IMR-90 (cell line): ENCODE measurements around the gene CCN5. TPM values are rescaled to one million over a fixed set of nuclear protein-coding genes. Genes with fewer than 3 reads are reported as not detected.

Experiments used
- ATAC-seq: fragments of 200-7000 bp; cut with Tn5 transposase; 2 replicates; pipeline ENCODE4 v1.9.1; 2020; ENCODE audit warnings: low read depth, mild to moderate bottlenecking, moderate library complexity
- BruUV-seq: library from RNA; stranded (reverse); fragments of 400-500 nt; replicated peaks from 2 replicates; lab custom pipeline; 2021; lab: Mats Ljungman, UMichigan
- CTCF ChIA-PET: fragments of 300-600 bp; formaldehyde crosslinking; extraction: SDS; loops from one replicate; lab custom pipeline; 2021; ENCODE audit warnings: antibody characterized with exemption; lab: Yijun Ruan, JAX
- POLR2A ChIA-PET: fragments of 300-600 bp; sonication (Branson Sonifier 250); formaldehyde crosslinking; loops from one replicate; lab custom pipeline; 2022; ENCODE audit warnings: antibody characterized with exemption; ENCODE audit not compliant: unreplicated experiment; lab: Charles Lee
- DNase-seq: peaks from one replicate; pipeline ENCODE4 v3.0.0; 2013
- H2AFZ ChIP-seq: replicated peaks from 2 replicates; pipeline ENCODE3; 2013; ENCODE audit warnings: low read length, mild to moderate bottlenecking; ENCODE audit not compliant: poor library complexity
- H2AK5ac ChIP-seq: 2 replicates; pipeline ENCODE4 v1.6.1; 2013; ENCODE audit warnings: low read depth, low read length, inconsistent platforms
- H2AK9ac ChIP-seq: replicated peaks from 2 replicates; pipeline ENCODE3; 2013; ENCODE audit warnings: mild to moderate bottlenecking, low read depth, low read length, moderate library complexity; ENCODE audit not compliant: poor library complexity
- H2BK120ac ChIP-seq: 2 replicates; pipeline ENCODE4 v1.6.1; 2013; ENCODE audit warnings: low read depth, low read length, inconsistent platforms
- H2BK15ac ChIP-seq: 3 replicates; pipeline ENCODE4 v1.6.1; 2013; ENCODE audit warnings: low read depth, low read length, inconsistent platforms
- H2BK20ac ChIP-seq: 2 replicates; pipeline ENCODE4 v1.6.1; 2013; ENCODE audit warnings: low read depth, mild to moderate bottlenecking, inconsistent platforms, low read length, moderate library complexity
- H2BK5ac ChIP-seq: 2 replicates; pipeline ENCODE4 v1.6.1; 2013; ENCODE audit warnings: mild to moderate bottlenecking, low read depth, low read length, inconsistent platforms; ENCODE audit not compliant: poor library complexity, severe bottlenecking
- H3K14ac ChIP-seq: replicated peaks from 2 replicates; pipeline ENCODE4 v1.6.1; 2013; ENCODE audit warnings: low read depth, low read length, inconsistent platforms
- H3K18ac ChIP-seq: 2 replicates; pipeline ENCODE4 v1.6.1; 2013; ENCODE audit warnings: low read depth, low read length, control low read depth
- H3K23ac ChIP-seq: 2 replicates; pipeline ENCODE4 v1.6.1; 2013; ENCODE audit warnings: low read depth, low read length, inconsistent platforms
- H3K27ac ChIP-seq: 2 replicates; pipeline ENCODE4 v1.5.1; 2013; ENCODE audit warnings: mild to moderate bottlenecking, control low read depth, low read length; ENCODE audit not compliant: insufficient read depth
- H3K27me3 ChIP-seq: 2 replicates; pipeline ENCODE4 v1.6.1; 2013; ENCODE audit warnings: low read length; ENCODE audit not compliant: control insufficient read depth, insufficient read depth
- H3K36me3 ChIP-seq: 2 replicates; pipeline ENCODE4 v1.6.1; 2013; ENCODE audit warnings: low read length, mixed read lengths; ENCODE audit not compliant: control insufficient read depth, insufficient read depth
- H3K4ac ChIP-seq: 2 replicates; pipeline ENCODE4 v1.6.1; 2013; ENCODE audit warnings: low read depth, low read length, inconsistent platforms
- H3K4me1 ChIP-seq: 2 replicates; pipeline ENCODE4 v1.6.1; 2013; ENCODE audit warnings: low read length, mixed read lengths; ENCODE audit not compliant: control insufficient read depth, insufficient read depth
- H3K4me2 ChIP-seq: 2 replicates; pipeline ENCODE4 v1.6.1; 2013; ENCODE audit warnings: low read depth, mild to moderate bottlenecking, control low read depth, low read length, moderate library complexity
- H3K4me3 ChIP-seq: 2 replicates; pipeline ENCODE4 v1.5.1; 2013; ENCODE audit warnings: low read depth, mild to moderate bottlenecking, control low read depth, low read length, moderate library complexity; ENCODE audit not compliant: insufficient read depth
- H3K56ac ChIP-seq: 2 replicates; pipeline ENCODE4 v1.6.1; 2013; ENCODE audit warnings: low read length, inconsistent platforms; ENCODE audit not compliant: insufficient read depth; ENCODE audit errors: extremely low read depth
- H3K79me1 ChIP-seq, 2 experiments: 2 replicates each; pipeline ENCODE4 v1.6.1; 2013; ENCODE audit warnings: low read length in 2 of 2, inconsistent platforms in 1 of 2, low read depth in 1 of 2
- H3K9ac ChIP-seq: 2 replicates; pipeline ENCODE4 v1.6.1; 2013; ENCODE audit warnings: low read depth, low read length, control low read depth
- H3K9me1 ChIP-seq: 2 replicates; pipeline ENCODE4 v1.6.1; 2013; ENCODE audit warnings: low read length, inconsistent platforms; ENCODE audit not compliant: insufficient read depth
- H3K9me3 ChIP-seq: 2 replicates; pipeline ENCODE4 v1.6.1; 2013; ENCODE audit warnings: low read length; ENCODE audit not compliant: control insufficient read depth, insufficient read depth
- H4K20me1 ChIP-seq: 2 replicates; pipeline ENCODE4 v1.6.1; 2013; ENCODE audit warnings: low read length, inconsistent platforms; ENCODE audit not compliant: insufficient read depth
- H4K5ac ChIP-seq: 2 replicates; pipeline ENCODE4 v1.6.1; 2013; ENCODE audit warnings: mild to moderate bottlenecking, low read depth, low read length, control low read depth
- H4K8ac ChIP-seq, 2 experiments: 2 replicates each; pipeline ENCODE4 v1.6.1; 2013; ENCODE audit warnings: low read depth in 2 of 2, low read length in 2 of 2, control low read depth in 1 of 2, inconsistent platforms in 1 of 2
- H4K91ac ChIP-seq: 2 replicates; pipeline ENCODE4 v1.6.1; 2013; ENCODE audit warnings: low read depth, low read length, inconsistent platforms; ENCODE audit not compliant: insufficient read depth
- CEBPB ChIP-seq: IDR thresholded peaks from 2 replicates; pipeline ENCODE4 v1.6.1; 2012; ENCODE audit warnings: low read depth, low read length, improper control_type of control experiment
- ELK1 ChIP-seq: fragments of 150-350 bp; IDR thresholded peaks from 2 replicates; pipeline ENCODE4 v1.6.1; 2016; ENCODE audit warnings: low read depth, mild to moderate bottlenecking, low read length, moderate library complexity, borderline replicate concordance
- FOS ChIP-seq: fragments of 150-350 bp; IDR thresholded peaks from 2 replicates; pipeline ENCODE4 v1.6.1; 2016; ENCODE audit warnings: low read depth, low read length
- SMC3 ChIP-seq: fragments of 150-350 bp; IDR thresholded peaks from 2 replicates; pipeline ENCODE4 v1.6.1; 2016; ENCODE audit warnings: low read depth, mild to moderate bottlenecking, antibody characterized with exemption, low read length, moderate library complexity
- USF2 ChIP-seq: fragments of 150-350 bp; IDR thresholded peaks from 2 replicates; pipeline ENCODE4 v1.6.1; 2017; ENCODE audit warnings: mild to moderate bottlenecking, antibody characterized with exemption, low read length, low read depth
- dilution Hi-C: fragments of 300-500 bp; cut with HindIII; formaldehyde crosslinking; loops from one replicate; pipeline ENCODE4 v1.14.3; 2018; ENCODE audit warnings: low sequenced_read_pairs; ENCODE audit not compliant: unreplicated experiment
- in situ Hi-C: fragments of 300-500 bp; cut with MboI; formaldehyde crosslinking; loops from 3 replicates; pipeline ENCODE4 v1.14.3; 2019; ENCODE audit warnings: low sequenced_read_pairs, inconsistent platforms, mixed read lengths
- intact Hi-C: fragments of 100-400 bp; cut with micrococcal nuclease; formaldehyde crosslinking; loops from 2 replicates; pipeline ENCODE4 v1.10.0; 2022
- polyA plus RNA-seq, 3 experiments: library from polyadenylated mRNA; depleted of rRNA; stranded (reverse); fragments of >200 nt; gene quantifications; 2 replicates each; pipeline ENCODE4 v1.2.3, GENCODE V29; 2012; ENCODE audit warnings: low replicate concordance in 1 of 3
- total RNA-seq: library from RNA; depleted of rRNA; stranded (reverse); fragments of >200 nt; gene quantifications from 2 replicates; pipeline ENCODE4 v1.2.3, GENCODE V29; 2012

CCN5 gene
- total and polyA plus RNA-seq, 2 of the 4 experiments (the other 2 are of a cell fraction) = not detected

- peak overlapping the region; percentile 82 for H4K91ac ChIP-seq
- CTCF ChIA-PET = no interaction called here
- H3K27me3 ChIP-seq = peaks cover under 1% of the 10 kb centered on the region; the same call in 1 of the 2 replicates
- peak overlapping the region; percentile 76 for H4K8ac ChIP-seq
- dilution Hi-C loops = no loop called here
- no peak overlapping the region for H2AFZ ChIP-seq
- peak overlapping the region; percentile 81 for H3K27ac ChIP-seq
- peak overlapping the region; percentile 85 for H2BK20ac ChIP-seq
- 0 out of 2 replicates have a peak overlapping the region, but pooled peaks have one; percentile 36 for H3K56ac ChIP-seq
- H2AK5ac ChIP-seq = peak overlapping the region; percentile 82
- peak overlapping the region; percentile 49 for H3K14ac ChIP-seq
- peak overlapping the region; percentile 61 for H2BK5ac ChIP-seq
- peak overlapping the region; percentile 49; the same call in 1 of the 2 replicates for H3K23ac ChIP-seq
- peak overlapping the region; percentile 11; the same call in 1 of the 2 replicates for H3K4me2 ChIP-seq
- peak overlapping the region; percentile 81 for H3K18ac ChIP-seq
- H4K5ac ChIP-seq = peak overlapping the region; percentile 86
- TF ChIP-seq USF2 = no peak
- no peak for TF ChIP-seq ELK1
- no peak for TF ChIP-seq SMC3
- TF ChIP-seq CEBPB = peak; percentile 50; the same call in 1 of the 2 replicates
- TF ChIP-seq FOS = peak; percentile 19; the same call in 1 of the 2 replicates
- intact Hi-C loops = loop anchor here (10.0 kb wide), 1 partner anchor 1079 kb away; no protein-coding TSS in a partner anchor
- BruUV-seq = no TSS peak
- H3K9ac ChIP-seq = 0 out of 2 replicates have a peak overlapping the region, but pooled peaks have one; percentile 15
- H3K4me1 ChIP-seq = peaks cover 34% of the 10 kb centered on the region
- H2BK120ac ChIP-seq = peak overlapping the region; percentile 76
- H3K36me3 ChIP-seq = no peaks in the 10 kb centered on the region
- H4K20me1 ChIP-seq = peaks cover 2% of the 10 kb centered on the region; the same call in 1 of the 2 replicates
- ATAC-seq = peak; percentile 61
- POLR2A ChIA-PET = no interaction called here
- peak overlapping the region; percentile 78; the same call in 2 of the 3 replicates for H2BK15ac ChIP-seq
- in situ Hi-C loops = no loop called here
- peak overlapping the region; percentile 74; the same call in 1 of the 2 replicates for H3K4ac ChIP-seq
- H3K79me1 ChIP-seq = no peaks in the 10 kb centered on the region
- H3K4me3 ChIP-seq = no peak overlapping the region
- peaks cover 8% of the 10 kb centered on the region; the same call in 1 of the 2 replicates for H3K9me1 ChIP-seq
- DNase-seq = peak; percentile 85
- no peak overlapping the region for H2AK9ac ChIP-seq
- peaks cover 8% of the 10 kb centered on the region for H3K9me3 ChIP-seq
Observed at GRCh38 chr20:44695674-44696300, 19.4 kb upstream of the CCN5 start.
